Activated CD8-positive, alpha-beta T cell treated with anti-CD3 and anti-CD28 coated beads for 36 hours (primary cell): Measurements from ENCODE around the gene MYLK. TPM values are rescaled to one million over a fixed set of nuclear protein-coding genes. Genes with fewer than 3 reads are reported as not detected.

Experiments
- ATAC-seq: fragments of 200-7000 bp; cut with Tn5 transposase; one replicate; pipeline ENCODE4 v1.10.0; 2021; ENCODE audit warnings: mild to moderate bottlenecking, moderate library complexity
- CTCF ChIA-PET: fragments of 350-600 bp; sonication (Branson Sonifier 250); formaldehyde crosslinking; loops from one replicate; lab custom pipeline; 2021; ENCODE audit warnings: antibody characterized with exemption; lab: Charles Lee
- POLR2A ChIA-PET: fragments of 350-600 bp; sonication (Branson Sonifier 250); formaldehyde crosslinking; loops from one replicate; lab custom pipeline; 2021; ENCODE audit warnings: antibody characterized with exemption; lab: Charles Lee
- DNase-seq: peaks from one replicate; pipeline ENCODE4 v3.0.0-alpha.2; 2020
- H3K27ac Mint-ChIP-seq: one replicate; pipeline ENCODE4 v1.8.0; 2021; ENCODE audit warnings: mild to moderate bottlenecking, mixed read lengths
- H3K27me3 Mint-ChIP-seq: one replicate; pipeline ENCODE4 v1.8.0; 2021; ENCODE audit warnings: mixed read lengths
- H3K36me3 Mint-ChIP-seq: one replicate; pipeline ENCODE4 v1.8.0; 2021; ENCODE audit warnings: low read depth, mixed read lengths
- H3K4me1 Mint-ChIP-seq: one replicate; pipeline ENCODE4 v1.8.0; 2021; ENCODE audit warnings: low read depth, mixed read lengths
- H3K4me3 Mint-ChIP-seq: one replicate; pipeline ENCODE4 v1.8.0; 2021; ENCODE audit warnings: mild to moderate bottlenecking, moderate library complexity, mixed read lengths
- H3K9me3 Mint-ChIP-seq: one replicate; pipeline ENCODE4 v1.8.0; 2021; ENCODE audit warnings: mixed read lengths
- intact Hi-C: fragments of 100-400 bp; cut with micrococcal nuclease; formaldehyde crosslinking; loops from one replicate; pipeline ENCODE4 v1.10.0; 2022
- total RNA-seq, 2 experiments: library from RNA; stranded (reverse); gene quantifications; one replicate each; pipeline ENCODE4 v1.2.3, GENCODE V29; 2021
- TF ChIP-seq, protein P1 (sequence below): fragments of 200-600 bp; IDR thresholded peaks from one replicate; pipeline ENCODE4 v1.8.0; 2022; ENCODE audit warnings: antibody characterized with exemption, mild to moderate bottlenecking

The MYLK gene
- total RNA-seq, 2 experiments from 2014 or later = 0.34 TPM; not detected in 1

DNA sequence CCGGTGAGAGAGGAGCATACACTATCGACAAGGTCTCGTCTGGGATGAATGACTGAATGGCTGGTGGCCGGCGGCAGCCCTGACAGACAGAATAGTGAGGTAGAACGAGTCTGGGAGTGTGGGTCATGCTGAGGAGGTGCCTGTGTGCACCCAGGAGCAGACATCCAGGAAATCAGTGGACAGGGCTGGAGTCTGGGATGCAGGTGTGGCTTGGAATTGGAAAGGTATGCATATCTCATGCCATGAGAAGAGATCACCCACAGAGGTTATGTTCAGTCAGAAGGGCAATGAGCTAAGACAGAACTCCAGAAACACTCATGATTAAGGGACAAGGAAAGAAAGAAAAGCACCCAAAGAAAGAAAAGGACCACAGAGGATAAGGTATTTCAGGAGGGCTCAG is 320.1 kb downstream of the MYLK start:
- peaks cover 11% of the 10 kb centered on the region for H3K4me1 Mint-ChIP-seq
- ChIA-PET CTCF (interaction anchor here (1.8 kb wide), 1 partner anchor 10 kb away, joined by 4 read pairs; no protein-coding TSS in a partner anchor), POLR2A (no interaction called here)
- no peak for DNase-seq
- intact Hi-C loops = no loop called here
- peaks cover 1% of the 10 kb centered on the region for H3K36me3 Mint-ChIP-seq
- TF ChIP-seq, protein P1, sequence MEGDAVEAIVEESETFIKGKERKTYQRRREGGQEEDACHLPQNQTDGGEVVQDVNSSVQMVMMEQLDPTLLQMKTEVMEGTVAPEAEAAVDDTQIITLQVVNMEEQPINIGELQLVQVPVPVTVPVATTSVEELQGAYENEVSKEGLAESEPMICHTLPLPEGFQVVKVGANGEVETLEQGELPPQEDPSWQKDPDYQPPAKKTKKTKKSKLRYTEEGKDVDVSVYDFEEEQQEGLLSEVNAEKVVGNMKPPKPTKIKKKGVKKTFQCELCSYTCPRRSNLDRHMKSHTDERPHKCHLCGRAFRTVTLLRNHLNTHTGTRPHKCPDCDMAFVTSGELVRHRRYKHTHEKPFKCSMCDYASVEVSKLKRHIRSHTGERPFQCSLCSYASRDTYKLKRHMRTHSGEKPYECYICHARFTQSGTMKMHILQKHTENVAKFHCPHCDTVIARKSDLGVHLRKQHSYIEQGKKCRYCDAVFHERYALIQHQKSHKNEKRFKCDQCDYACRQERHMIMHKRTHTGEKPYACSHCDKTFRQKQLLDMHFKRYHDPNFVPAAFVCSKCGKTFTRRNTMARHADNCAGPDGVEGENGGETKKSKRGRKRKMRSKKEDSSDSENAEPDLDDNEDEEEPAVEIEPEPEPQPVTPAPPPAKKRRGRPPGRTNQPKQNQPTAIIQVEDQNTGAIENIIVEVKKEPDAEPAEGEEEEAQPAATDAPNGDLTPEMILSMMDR = no peak
- ATAC-seq = no peak
- no peaks in the 10 kb centered on the region for H3K9me3 Mint-ChIP-seq
- H3K4me3 Mint-ChIP-seq = no peak overlapping the region
- no peaks in the 10 kb centered on the region for H3K27me3 Mint-ChIP-seq
- no peak overlapping the region for H3K27ac Mint-ChIP-seq

- ChIA-PET POLR2A (interaction anchor here (1.1 kb wide), 1 partner anchor 9 kb away, joined by 3 read pairs; no protein-coding TSS in a partner anchor), CTCF (interaction anchor here (0.8 to 1.3 kb wide), 6 partner anchors 9 to 209 kb away, joined by 3 to 4 read pairs (median 3); no protein-coding TSS in a partner anchor)
- no peaks in the 10 kb centered on the region for H3K9me3 Mint-ChIP-seq
- ATAC-seq (no peak), DNase-seq (no peak)
- no peaks in the 10 kb centered on the region for H3K27me3 Mint-ChIP-seq
- no peak overlapping the region for H3K4me3 Mint-ChIP-seq
- peaks cover 11% of the 10 kb centered on the region for H3K4me1 Mint-ChIP-seq
- H3K27ac Mint-ChIP-seq = no peak overlapping the region
- intact Hi-C loops = no loop called here
- TF ChIP-seq, protein P1 = no peak
- H3K36me3 Mint-ChIP-seq = peaks cover 1% of the 10 kb centered on the region
These were observed 321.6 kb downstream of the MYLK start for GRCh38 chr3:123562547-123562946.

- intact Hi-C loops = no loop called here
- DNase-seq (no peak), ATAC-seq (no peak)
- H3K4me3 Mint-ChIP-seq = no peak overlapping the region
- H3K27me3 Mint-ChIP-seq = no peaks in the 10 kb centered on the region
- H3K36me3 Mint-ChIP-seq = peaks cover 6% of the 10 kb centered on the region
- H3K9me3 Mint-ChIP-seq = no peaks in the 10 kb centered on the region
- no peak overlapping the region for H3K27ac Mint-ChIP-seq
- ChIA-PET CTCF (interaction anchor here (0.6 to 4.0 kb wide), 7 partner anchors 8 to 232 kb away, joined by 3 to 57 read pairs (median 6); no protein-coding TSS in a partner anchor), POLR2A (no interaction called here)
- TF ChIP-seq, protein P1 = no peak
- H3K4me1 Mint-ChIP-seq = peaks cover 11% of the 10 kb centered on the region
These were observed 322.9 kb downstream of the MYLK start for GRCh38 chr3:123561188-123561587.

Other genes with a start within 250 kb of the MYLK start
- 10 to 100 TPM; 34.1 to 35.1 TPM for gene CCDC14, start 76.9 kb upstream of the MYLK start, total RNA-seq
- gene ROPN1, start 107.8 kb upstream of the MYLK start, total RNA-seq = not detected
- 1 to 10 TPM; 1.5 to 2.2 TPM for gene KALRN, start 149.0 kb upstream of the MYLK start, total RNA-seq